ENCODE measurements around the gene PIK3C2B.

- TF ChIP-seq CTCF (IDR thresholded peaks at IDR 0.05; ENCODE audit: poor library complexity, severe bottlenecking) (no peak), POLR2AphosphoS5 (IDR thresholded peaks at IDR 0.05) (no peak), EZH2 (IDR thresholded peaks at IDR 0.05; ENCODE audit: borderline replicate concordance, insufficient read depth, low read length, poor library complexity, severe bottlenecking) (no peak), SMC3 (conservative IDR thresholded peaks at IDR 0.05; ENCODE audit: poor library complexity) (no peak)
Observed at GRCh38 chr1:204528677-204529076, 34.1 kb upstream of the PIK3C2B start.

All from neural cell (in vitro differentiated cells).